CD14-positive monocyte (primary cell): ENCODE measurements around the gene TCF19. TPM values are rescaled to one million over a fixed set of nuclear protein-coding genes. Genes with fewer than 3 reads are reported as not detected.

Source experiments
- DNase-seq, 3 donors: peaks; one replicate each; pipeline ENCODE4 v3.0.0-alpha.2; 2011 to 2022
- H2AFZ ChIP-seq: 2 replicates; pipeline ENCODE4 v1.6.0; 2012; ENCODE audit warnings: mild to moderate bottlenecking, low read depth, low read length, inconsistent platforms; ENCODE audit not compliant: insufficient read depth, poor library complexity, severe bottlenecking
- H3K27ac ChIP-seq, 2 donors: 1 replicate in 1 of 2; 2 replicates in 1 of 2; pipeline ENCODE4 v1.5.1; 2012 to 2013; ENCODE audit warnings: low read length in 2 of 2, control low read depth in 1 of 2, inconsistent platforms in 1 of 2, low read depth in 1 of 2, mild to moderate bottlenecking in 1 of 2
- H3K27me3 ChIP-seq, 2 donors: one replicate each; pipeline versions ENCODE4 v1.6.0 to v1.6.1; 2011 to 2013; ENCODE audit warnings: low read length in 2 of 2; ENCODE audit not compliant: control insufficient read depth in 2 of 2, insufficient read depth in 2 of 2
- H3K36me3 ChIP-seq, 2 donors: replicated peaks in 1 of 2; 1 replicate in 1 of 2; 2 replicates in 1 of 2; pipeline versions ENCODE4 v1.5.1 to v1.6.1; 2012 to 2013; ENCODE audit warnings: low read length in 2 of 2, control low read depth in 1 of 2, inconsistent platforms in 1 of 2, mild to moderate bottlenecking in 1 of 2; ENCODE audit not compliant: insufficient read depth in 2 of 2, control insufficient read depth in 1 of 2
- H3K4me1 ChIP-seq, 2 donors: 1 replicate in 1 of 2; 2 replicates in 1 of 2; pipeline versions ENCODE4 v1.5.1 to v1.6.1; 2012 to 2013; ENCODE audit warnings: low read length in 2 of 2, control low read depth in 1 of 2, inconsistent platforms in 1 of 2, mild to moderate bottlenecking in 1 of 2, moderate library complexity in 1 of 2; ENCODE audit not compliant: insufficient read depth in 2 of 2, control insufficient read depth in 1 of 2
- H3K4me2 ChIP-seq: replicated peaks from 2 replicates; pipeline ENCODE3; 2012; ENCODE audit warnings: low read length, moderate library complexity, mild to moderate bottlenecking; ENCODE audit not compliant: poor library complexity, severe bottlenecking; ENCODE audit errors: extremely low read depth
- H3K4me3 ChIP-seq, 3 experiments: fragments of 200-600 bp in 1 of 3; sonication (generic) in 1 of 3; replicated peaks in 1 of 3; 1 replicate in 2 of 3; 2 replicates in 1 of 3; pipeline ENCODE4 v1.5.1; 2011 to 2013; ENCODE audit warnings: low read length in 3 of 3, mild to moderate bottlenecking in 3 of 3, control low read depth in 2 of 3, low read depth in 2 of 3, inconsistent platforms in 1 of 3, moderate library complexity in 1 of 3
- H3K79me2 ChIP-seq: 2 replicates; pipeline ENCODE4 v1.6.0; 2012; ENCODE audit warnings: mild to moderate bottlenecking, control low read depth, inconsistent platforms, low read length, moderate library complexity; ENCODE audit not compliant: insufficient read depth
- H3K9ac ChIP-seq: 2 replicates; pipeline ENCODE4 v1.6.0; 2017; ENCODE audit warnings: low read length, mild to moderate bottlenecking; ENCODE audit not compliant: insufficient read depth, poor library complexity, severe bottlenecking
- H3K9me3 ChIP-seq, 2 donors: replicated peaks in 1 of 2; 1 replicate in 1 of 2; 2 replicates in 1 of 2; pipeline versions ENCODE4 v1.5.1 to v1.6.1; 2012 to 2013; ENCODE audit warnings: low read length in 2 of 2, control low read depth in 1 of 2; ENCODE audit not compliant: control insufficient read depth in 1 of 2, insufficient read depth in 1 of 2
- H4K20me1 ChIP-seq: 2 replicates; pipeline ENCODE4 v1.6.0; 2012; ENCODE audit warnings: mild to moderate bottlenecking, low read length, control low read depth, moderate library complexity; ENCODE audit not compliant: insufficient read depth
- H3K27ac Mint-ChIP-seq, 7 donors: one replicate each; pipeline ENCODE4 v1.8.0; 2020; ENCODE audit warnings: mild to moderate bottlenecking in 7 of 7, mixed read lengths in 7 of 7, moderate library complexity in 6 of 7, inconsistent platforms in 2 of 7
- H3K27me3 Mint-ChIP-seq, 3 donors: one replicate each; pipeline ENCODE4 v1.8.0; 2021 to 2022; ENCODE audit warnings: low read depth in 3 of 3, mild to moderate bottlenecking in 3 of 3, mixed read lengths in 3 of 3, moderate library complexity in 3 of 3, inconsistent platforms in 1 of 3
- H3K36me3 Mint-ChIP-seq, 2 donors: one replicate each; pipeline ENCODE4 v1.8.0; 2020; ENCODE audit warnings: mixed read lengths in 2 of 2, inconsistent platforms in 1 of 2, mild to moderate bottlenecking in 1 of 2
- H3K4me1 Mint-ChIP-seq: one replicate; pipeline ENCODE4 v1.8.0; 2020; ENCODE audit warnings: mild to moderate bottlenecking, mixed read lengths
- H3K4me3 Mint-ChIP-seq, 2 donors: one replicate each; pipeline ENCODE4 v1.8.0; 2020; ENCODE audit warnings: mild to moderate bottlenecking in 2 of 2, mixed read lengths in 2 of 2, moderate library complexity in 1 of 2
- H3K9me3 Mint-ChIP-seq, 7 donors: one replicate each; pipeline ENCODE4 v1.8.0; 2020 to 2022; ENCODE audit warnings: mixed read lengths in 7 of 7, mild to moderate bottlenecking in 6 of 7, moderate library complexity in 6 of 7, inconsistent platforms in 2 of 7
- CTCF ChIP-seq: fragments of 200-600 bp; IDR thresholded peaks from one replicate; pipeline ENCODE4 v1.8.0; 2022; ENCODE audit warnings: antibody characterized with exemption, mild to moderate bottlenecking
- WGBS: methylation state at CpG from one replicate; pipeline ENCODE4 v1.1.5; 2013; ENCODE audit warnings: missing lambda C conversion rate; ENCODE audit not compliant: insufficient coverage; 5-methylcytosine and 5-hydroxymethylcytosine counted together
- intact Hi-C, 2 donors: fragments of 100-400 bp; cut with micrococcal nuclease; formaldehyde crosslinking; loops; one replicate each; pipeline versions ENCODE4 v1.15.0 to v1.15.1; 2023
- polyA plus RNA-seq, 3 donors: library from polyadenylated mRNA; depleted of rRNA in 1 of 3; unstranded in 2 of 3; stranded (reverse) in 1 of 3; fragments of 300-500 nt in 2 of 3; fragments of >200 nt in 1 of 3; fragmentation: Illumina TruSeq in 2 of 3; gene quantifications; 1 replicate in 2 of 3; 2 replicates in 1 of 3; pipeline ENCODE4 v1.2.3, GENCODE V29; 2012 to 2021

Gene TCF19
- polyA plus RNA-seq, 3 donors, result 0.75 to 1.1 (median 0.80) TPM

- Mint-ChIP-seq H3K4me3 (no peak within 1 kb of the TSS), H3K9me3 (no peaks in the 10 kb centered on the region), H3K4me1 (no peaks in the 10 kb centered on the region), H3K27ac (no peak within 1 kb of the TSS), H3K36me3 (no peaks in the 10 kb centered on the region), H3K27me3 (no peaks in the 10 kb centered on the region)
- Histone ChIP-seq H3K4me3 (no peak within 1 kb of the TSS), H2AFZ (no peak within 1 kb of the TSS), H4K20me1 (no peaks in the 10 kb centered on the region), H3K27me3 (no peaks in the 10 kb centered on the region), H3K9me3 (no peaks in the 10 kb centered on the region), H3K4me2 (no peak within 1 kb of the TSS), H3K79me2 (no peaks in the 10 kb centered on the region), H3K9ac (no peak within 1 kb of the TSS), H3K27ac (no peak within 1 kb of the TSS), H3K4me1 (no peaks in the 10 kb centered on the region), H3K36me3 (no peaks in the 10 kb centered on the region)
- DNase-seq, result no peak
- intact Hi-C loops, result no loop called here
- WGBS, result 86% methylated on average over 3 of the region's 9 CpGs
- TF ChIP-seq CTCF, result no peak
These were observed 12.2 kb downstream of the TCF19 start, which contains the start of gene POU5F1 for GRCh38 chr6:31170600-31170881. POU5F1 (minus strand) TSS chr6:31170682; CDS start chr6:31170620, 62 bp downstream.

- 97% methylated on average over 9 of the region's 10 CpGs for WGBS
- no peak for TF ChIP-seq CTCF
- no peaks in the 10 kb centered on the region for H3K79me2 ChIP-seq
- Mint-ChIP-seq H3K4me1 (no peaks in the 10 kb centered on the region), H3K9me3 (no peaks in the 10 kb centered on the region), H3K4me3 (no peak overlapping the region), H3K27me3 (no peaks in the 10 kb centered on the region), H3K36me3 (no peaks in the 10 kb centered on the region), H3K27ac (no peak overlapping the region)
- H3K9ac ChIP-seq, result no peak overlapping the region
- no peaks in the 10 kb centered on the region for H4K20me1 ChIP-seq
- no peak for DNase-seq
- no peaks in the 10 kb centered on the region for H3K27me3 ChIP-seq
- intact Hi-C loops, result no loop called here
- H3K4me1 ChIP-seq, result no peaks in the 10 kb centered on the region
- H2AFZ ChIP-seq, result no peak overlapping the region
- no peaks in the 10 kb centered on the region for H3K36me3 ChIP-seq
- H3K4me2 ChIP-seq, result no peak overlapping the region
- H3K9me3 ChIP-seq, result no peaks in the 10 kb centered on the region
- no peak overlapping the region for H3K4me3 ChIP-seq
- H3K27ac ChIP-seq, result no peak overlapping the region
These were observed 12.7 kb downstream of the TCF19 start for GRCh38 chr6:31170987-31171671.
